Right atrium auricular region (tissue), 2 donors: ENCODE measurements around the gene C1orf198. TPM values are rescaled to one million over a fixed set of nuclear protein-coding genes. Genes with fewer than 3 reads are reported as not detected.

ENCODE experiments used
- DNase-seq: peaks from one replicate; pipeline ENCODE4 v3.0.0-alpha.2; 2019; ENCODE audit warnings: low spot score
- H3K27ac ChIP-seq, 2 donors: fragments of 200-600 bp; sonication (generic); 1 replicate in 1 of 2; 2 replicates in 1 of 2; pipeline ENCODE4 v1.5.1; 2016 to 2019
- H3K27me3 ChIP-seq, 2 donors: fragments of 200-600 bp; sonication (generic); one replicate each; pipeline versions ENCODE4 v1.5.1 to v1.6.0; 2017 to 2019
- H3K36me3 ChIP-seq: fragments of 200-600 bp; sonication (generic); one replicate; pipeline ENCODE4 v1.5.1; 2016
- H3K4me1 ChIP-seq, 2 donors: fragments of 200-600 bp; sonication (generic); one replicate each; pipeline versions ENCODE4 v1.5.1 to v1.6.0; 2017 to 2019
- H3K4me3 ChIP-seq, 2 donors: fragments of 200-600 bp; sonication (generic); 1 replicate in 1 of 2; 2 replicates in 1 of 2; pipeline ENCODE4 v1.5.1; 2017 to 2019; ENCODE audit warnings: mild to moderate bottlenecking in 1 of 2, moderate library complexity in 1 of 2
- H3K9me3 ChIP-seq, 2 donors: fragments of 200-600 bp; sonication (generic); one replicate each; pipeline ENCODE4 v1.5.1; 2019
- total RNA-seq, 2 donors: library from RNA; depleted of rRNA; stranded (reverse); fragments of >200 nt; gene quantifications; one replicate each; pipeline ENCODE4 v1.1.0, GENCODE V29; 2016
- TF ChIP-seq, protein P1 (sequence below), 2 donors: fragments of 200-600 bp; sonication (generic); IDR thresholded peaks; one replicate each; pipeline ENCODE4 v1.5.1; 2019; ENCODE audit warnings: antibody characterized with exemption in 2 of 2

The C1orf198 gene
- total RNA-seq, 2 donors from 2014 or later: 86.1 to 115 TPM

DNA sequence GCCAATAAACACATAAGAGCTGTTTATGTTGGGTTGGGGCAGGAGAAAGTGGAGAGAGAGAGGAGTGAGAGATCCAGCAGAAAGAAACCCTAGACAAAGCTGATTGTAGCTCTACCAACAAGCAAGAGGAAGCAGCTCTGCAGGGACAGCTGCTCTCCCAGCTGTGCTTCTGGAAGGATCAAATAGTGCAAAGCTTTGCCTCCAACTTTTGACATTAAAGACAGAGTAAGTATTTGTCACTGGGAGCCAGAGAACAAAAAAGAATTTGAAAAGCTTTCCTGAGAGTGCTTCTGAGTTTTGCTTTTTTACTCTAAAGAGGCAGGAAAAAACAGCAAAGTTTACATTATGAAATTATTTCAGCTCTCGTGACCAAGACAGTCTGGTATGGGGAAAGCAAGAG is 28.5 kb upstream of the C1orf198 start:
- H3K9me3 ChIP-seq: no peaks in the 10 kb centered on the region
- H3K27me3 ChIP-seq: no peaks in the 10 kb centered on the region
- H3K4me1 ChIP-seq: peaks cover 0 to 7% of the 10 kb centered on the region in 2 donors
- DNase-seq: no peak
- no peaks in the 10 kb centered on the region for H3K36me3 ChIP-seq
- TF ChIP-seq, protein P1, sequence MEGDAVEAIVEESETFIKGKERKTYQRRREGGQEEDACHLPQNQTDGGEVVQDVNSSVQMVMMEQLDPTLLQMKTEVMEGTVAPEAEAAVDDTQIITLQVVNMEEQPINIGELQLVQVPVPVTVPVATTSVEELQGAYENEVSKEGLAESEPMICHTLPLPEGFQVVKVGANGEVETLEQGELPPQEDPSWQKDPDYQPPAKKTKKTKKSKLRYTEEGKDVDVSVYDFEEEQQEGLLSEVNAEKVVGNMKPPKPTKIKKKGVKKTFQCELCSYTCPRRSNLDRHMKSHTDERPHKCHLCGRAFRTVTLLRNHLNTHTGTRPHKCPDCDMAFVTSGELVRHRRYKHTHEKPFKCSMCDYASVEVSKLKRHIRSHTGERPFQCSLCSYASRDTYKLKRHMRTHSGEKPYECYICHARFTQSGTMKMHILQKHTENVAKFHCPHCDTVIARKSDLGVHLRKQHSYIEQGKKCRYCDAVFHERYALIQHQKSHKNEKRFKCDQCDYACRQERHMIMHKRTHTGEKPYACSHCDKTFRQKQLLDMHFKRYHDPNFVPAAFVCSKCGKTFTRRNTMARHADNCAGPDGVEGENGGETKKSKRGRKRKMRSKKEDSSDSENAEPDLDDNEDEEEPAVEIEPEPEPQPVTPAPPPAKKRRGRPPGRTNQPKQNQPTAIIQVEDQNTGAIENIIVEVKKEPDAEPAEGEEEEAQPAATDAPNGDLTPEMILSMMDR (IDR thresholded peaks at IDR 0.05): no peak
- H3K4me3 ChIP-seq: no peak overlapping the region
- H3K27ac ChIP-seq: no peak overlapping the region

DNA sequence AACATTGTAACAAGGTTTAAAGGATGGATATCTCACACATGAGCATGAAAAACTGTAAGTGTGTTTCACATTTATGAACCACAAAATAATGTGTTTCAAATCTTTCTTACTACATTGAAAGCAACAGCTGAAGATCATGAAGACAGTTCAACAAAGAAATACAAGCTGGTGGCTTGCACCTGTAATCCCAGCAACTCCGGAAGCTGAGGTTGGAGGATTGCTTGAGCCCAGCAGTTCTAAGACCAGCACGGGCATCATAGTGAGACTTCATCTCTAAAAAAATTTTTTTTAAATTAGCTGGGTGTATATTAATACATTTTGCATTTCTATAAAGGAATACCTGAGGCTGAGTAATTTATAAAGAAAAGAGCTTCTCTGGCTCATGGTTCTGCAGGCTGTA is 27.1 kb upstream of the C1orf198 start:
- Histone ChIP-seq H3K27me3 (no peaks in the 10 kb centered on the region), H3K27ac (no peak overlapping the region), H3K4me3 (no peak overlapping the region), H3K4me1 (peaks cover 0 to 7% of the 10 kb centered on the region in 2 donors), H3K9me3 (no peaks in the 10 kb centered on the region), H3K36me3 (no peaks in the 10 kb centered on the region)
- TF ChIP-seq, protein P1 (IDR thresholded peaks at IDR 0.05): no peak
- DNase-seq: no peak

DNA sequence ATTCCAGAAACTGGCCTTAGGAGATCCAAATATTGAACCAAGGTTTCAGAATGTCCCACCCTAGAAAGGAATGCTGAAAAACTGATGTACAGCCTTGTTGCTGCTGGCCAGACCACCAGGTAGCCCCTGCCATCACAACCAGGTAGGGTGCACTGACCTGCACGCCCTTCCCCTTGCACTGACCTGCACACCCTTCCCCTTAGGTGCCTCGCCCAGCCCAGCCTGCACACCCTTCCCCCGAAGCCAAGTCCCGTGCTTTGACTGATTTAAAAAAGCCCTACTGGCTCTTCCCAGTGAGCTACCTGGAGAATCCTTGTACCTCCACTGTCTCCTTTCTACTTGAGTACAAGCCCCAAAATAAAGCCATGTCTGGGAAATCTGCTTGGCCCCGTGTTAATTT is 26.3 kb upstream of the C1orf198 start:
- no peak for DNase-seq
- Histone ChIP-seq H3K27ac (no peak overlapping the region), H3K9me3 (no peaks in the 10 kb centered on the region), H3K4me1 (peaks cover 0 to 1% of the 10 kb centered on the region in 2 donors), H3K36me3 (no peaks in the 10 kb centered on the region), H3K27me3 (no peaks in the 10 kb centered on the region), H3K4me3 (no peak overlapping the region)
- TF ChIP-seq, protein P1 (IDR thresholded peaks at IDR 0.05): no peak

DNA sequence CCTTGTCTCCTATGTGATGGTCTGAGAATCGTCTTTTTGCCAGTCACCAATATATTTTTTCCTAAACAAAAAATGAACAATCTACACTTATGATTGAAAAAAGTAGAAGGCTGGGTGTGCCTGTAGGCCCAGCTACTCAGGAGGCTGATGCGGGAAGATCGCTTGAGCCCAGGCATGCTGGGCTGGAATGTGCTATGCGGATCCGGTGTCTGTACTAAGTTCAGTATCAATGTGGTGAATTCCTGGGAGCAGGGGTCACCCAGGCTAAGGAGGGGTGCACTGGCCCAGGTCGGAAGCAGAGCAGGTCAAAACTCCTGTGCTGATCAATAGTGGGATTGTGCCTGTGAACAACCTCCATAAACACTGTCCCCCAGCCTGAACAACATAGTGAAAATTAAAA is 25.7 kb upstream of the C1orf198 start:
- no peaks in the 10 kb centered on the region for H3K4me1 ChIP-seq
- TF ChIP-seq, protein P1 (IDR thresholded peaks at IDR 0.05): no peak
- H3K27me3 ChIP-seq: no peaks in the 10 kb centered on the region
- H3K9me3 ChIP-seq: no peaks in the 10 kb centered on the region
- H3K36me3 ChIP-seq: no peaks in the 10 kb centered on the region
- H3K27ac ChIP-seq: no peak overlapping the region
- H3K4me3 ChIP-seq: no peak overlapping the region
- no peak for DNase-seq

DNA sequence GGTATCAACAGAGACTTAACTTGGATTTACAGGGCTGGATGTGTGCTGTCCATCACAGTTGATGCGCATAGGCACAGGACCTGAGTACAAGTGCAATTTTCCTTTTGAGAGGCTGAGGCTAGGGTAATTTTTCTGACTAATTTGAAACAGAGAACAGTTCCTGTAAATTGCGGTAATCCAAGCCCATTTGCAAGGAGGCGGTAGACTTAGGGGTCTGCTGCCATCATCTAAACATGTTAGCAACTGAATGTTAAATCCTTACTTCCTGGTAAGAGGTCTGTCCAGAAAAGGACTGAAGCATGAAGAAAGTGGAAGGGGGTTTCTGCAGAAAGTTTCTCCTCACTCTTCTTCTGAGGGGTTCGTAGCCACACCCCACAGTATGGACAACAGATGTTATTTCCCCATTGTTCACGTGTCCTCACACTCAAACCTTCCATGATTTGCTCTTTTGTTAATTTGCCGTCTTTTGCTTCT is 23.7 kb upstream of the C1orf198 start:
- H3K9me3 ChIP-seq: no peaks in the 10 kb centered on the region
- H3K4me3 ChIP-seq: no peak overlapping the region
- no peaks in the 10 kb centered on the region for H3K4me1 ChIP-seq
- H3K27ac ChIP-seq: no peak overlapping the region
- TF ChIP-seq, protein P1 (IDR thresholded peaks at IDR 0.05): no peak
- no peaks in the 10 kb centered on the region for H3K36me3 ChIP-seq
- H3K27me3 ChIP-seq: no peaks in the 10 kb centered on the region
- no peak for DNase-seq

DNA sequence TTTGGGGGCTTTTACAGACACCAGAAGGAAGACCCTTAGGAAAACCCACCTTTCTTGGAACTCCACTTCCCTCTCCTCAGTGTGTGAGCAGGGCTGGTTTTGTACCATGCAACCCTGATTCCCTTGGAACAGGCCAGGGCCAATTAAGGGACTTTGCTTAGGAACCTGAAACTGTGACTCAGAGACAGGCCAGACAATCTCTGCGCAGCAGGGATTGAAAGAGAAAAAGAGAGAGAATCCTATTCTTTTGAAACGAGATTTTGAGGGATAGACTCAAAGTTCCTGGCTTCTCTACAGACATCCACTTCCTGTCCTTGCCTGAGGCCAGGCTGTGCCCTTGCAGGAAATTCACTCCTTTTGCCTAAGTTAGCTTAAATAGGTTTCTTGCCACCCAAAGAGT is 23.1 kb upstream of the C1orf198 start:
- Histone ChIP-seq H3K9me3 (no peaks in the 10 kb centered on the region), H3K27ac (no peak overlapping the region), H3K4me3 (no peak overlapping the region), H3K36me3 (no peaks in the 10 kb centered on the region), H3K4me1 (no peaks in the 10 kb centered on the region), H3K27me3 (no peaks in the 10 kb centered on the region)
- TF ChIP-seq, protein P1 (IDR thresholded peaks at IDR 0.05): no peak
- DNase-seq: no peak
